ENCODE measurements around the gene AXDND1.
A peak's percentile ranks its signal among the peaks of the same experiment; 100 is the strongest.

GRCh38 chr1:179447489-179447888 lies 81.7 kb downstream of the AXDND1 start:
- no peak for TF ChIP-seq EZH2 (IDR thresholded peaks at IDR 0.05; ENCODE audit: borderline replicate concordance, low read depth, low read length, severe bottlenecking)
- TF ChIP-seq CTCF (IDR thresholded peaks at IDR 0.05; ENCODE audit: borderline replicate concordance, extremely low read depth, low read length, poor library complexity, severe bottlenecking): peak; percentile 44

Measured in DND-41 (cell line).